Stomach (tissue), 4 donors: Measurements from ENCODE around the gene RIN3.

ENCODE experiments used
- CTCF ChIP-seq, 7 experiments: fragments of 450-650 bp in 4 of 7; fragments of 200-600 bp in 3 of 7; sonication (generic) in 3 of 7; IDR thresholded peaks; one replicate each; pipeline ENCODE4 v1.5.1; 2016 to 2019; ENCODE audit warnings: antibody characterized with exemption in 7 of 7, control low read depth in 2 of 7, mild to moderate bottlenecking in 1 of 7
- EP300 ChIP-seq: sonication (generic); formaldehyde crosslinking; IDR thresholded peaks from one replicate; pipeline ENCODE4 v1.6.1; 2017; ENCODE audit warnings: antibody characterized with exemption
- POLR2A ChIP-seq, 4 donors: fragments of 450-650 bp; IDR thresholded peaks; one replicate each; pipeline ENCODE4 v1.6.1; 2016; ENCODE audit warnings: antibody characterized with exemption in 4 of 4, control low read depth in 2 of 4, mild to moderate bottlenecking in 1 of 4, moderate library complexity in 1 of 4

- TF ChIP-seq CTCF (IDR thresholded peaks at IDR 0.05) (no peak), POLR2A (IDR thresholded peaks at IDR 0.05) (no peak), EP300 (no peak)
Measured at GRCh38 chr14:92698393-92698792, 184.8 kb downstream of the RIN3 start.
